GM12892 (cell line): Measurements from ENCODE around the gene R3HDM2.

Source experiments
- POLR2A ChIP-seq: IDR thresholded peaks from 2 replicates; pipeline ENCODE4 v1.6.1; 2011; ENCODE audit warnings: low read depth, low read length, control low read depth
- POLR2AphosphoS5 ChIP-seq: IDR thresholded peaks from 2 replicates; pipeline ENCODE4 v1.6.1; 2011; ENCODE audit warnings: low read depth, low read length, control low read depth

GRCh38 chr12:57213763-57214397 lies 217.0 kb downstream of the R3HDM2 start:
- TF ChIP-seq POLR2A: no peak
- TF ChIP-seq POLR2AphosphoS5: no peak
